Muscle of back (tissue), 11 donors: ENCODE results near the gene PINK1. TPM values are rescaled to one million over a fixed set of nuclear protein-coding genes. Genes with fewer than 3 reads are reported as not detected.

Experiments
- DNase-seq, 3 donors: peaks; one replicate each; pipeline versions ENCODE4 v3.0.0 to v3.0.0-alpha.2; 2013
- polyA plus RNA-seq, 10 donors: library from polyadenylated mRNA; unstranded; fragments of 120-200 nt; gene quantifications; one replicate each; pipeline ENCODE4 v1.2.1, GENCODE V29; 2013; ENCODE audit not compliant: insufficient read length in 10 of 10

PINK1 gene
- polyA plus RNA-seq, 10 donors = 36.7 to 45.7 (median 39.4) TPM

DNA sequence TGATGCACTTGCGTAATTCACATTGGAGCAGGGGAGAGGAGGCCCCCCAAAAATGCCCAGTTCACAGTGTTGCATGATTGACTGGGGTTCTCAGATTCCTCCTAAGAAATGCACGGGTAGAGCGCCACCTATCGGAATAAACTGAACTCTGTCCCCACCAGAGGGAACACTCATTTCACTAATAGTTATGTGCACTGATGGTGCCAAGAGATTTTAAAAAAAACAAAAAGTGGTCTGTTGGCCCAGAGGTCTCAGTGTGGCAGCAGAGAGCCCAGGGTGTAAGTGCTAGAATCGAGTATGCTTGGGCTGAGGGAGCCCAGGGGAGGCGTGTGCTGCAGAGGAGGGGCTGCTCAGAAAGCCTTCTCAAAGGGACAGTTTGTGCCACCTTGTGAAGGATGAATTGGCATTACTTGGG is 6.9 kb downstream of the PINK1 start:
- DNase-seq = peak; percentile 28 to 65 (median 62)

DNA sequence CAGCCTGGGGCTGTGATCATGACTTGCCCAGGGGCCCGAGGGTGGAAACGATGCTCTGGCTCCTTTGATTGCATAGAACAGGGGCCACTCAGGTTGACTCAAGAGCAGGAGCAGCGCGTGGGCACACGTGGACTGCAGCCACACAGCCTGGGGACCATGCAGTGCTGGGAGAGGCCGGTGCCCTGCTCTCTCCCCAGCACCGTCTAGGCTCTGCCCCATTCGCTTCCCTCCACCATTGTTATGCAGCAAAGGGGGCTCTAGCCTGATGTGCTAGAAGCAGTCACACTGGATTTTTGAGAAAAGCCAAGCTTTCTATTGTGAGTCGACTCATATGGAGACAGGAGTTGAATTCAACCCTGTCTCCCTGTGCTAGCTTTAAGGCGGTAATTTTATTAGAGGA is 8.7 kb downstream of the PINK1 start:
- no peak for DNase-seq

DNA sequence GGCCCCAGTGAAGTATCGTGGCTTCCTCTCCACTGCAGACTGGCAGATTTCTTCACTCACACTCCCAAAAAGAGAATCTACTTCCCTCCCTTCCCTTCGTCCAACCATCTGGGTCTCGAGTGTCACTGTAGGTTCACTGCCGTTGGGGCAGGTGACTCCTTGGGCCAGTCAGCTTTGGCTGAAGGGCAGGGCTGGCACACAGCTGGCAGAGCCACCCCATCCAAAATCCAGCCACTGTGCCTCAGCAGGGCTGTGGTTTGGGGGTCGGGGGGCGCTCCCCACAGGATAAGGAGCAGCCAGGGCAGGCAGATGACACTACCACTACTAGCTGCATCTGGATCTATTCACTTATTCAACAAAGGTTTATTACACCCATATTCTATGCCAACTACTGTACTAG is 9.8 kb downstream of the PINK1 start:
- DNase-seq = no peak

DNA sequence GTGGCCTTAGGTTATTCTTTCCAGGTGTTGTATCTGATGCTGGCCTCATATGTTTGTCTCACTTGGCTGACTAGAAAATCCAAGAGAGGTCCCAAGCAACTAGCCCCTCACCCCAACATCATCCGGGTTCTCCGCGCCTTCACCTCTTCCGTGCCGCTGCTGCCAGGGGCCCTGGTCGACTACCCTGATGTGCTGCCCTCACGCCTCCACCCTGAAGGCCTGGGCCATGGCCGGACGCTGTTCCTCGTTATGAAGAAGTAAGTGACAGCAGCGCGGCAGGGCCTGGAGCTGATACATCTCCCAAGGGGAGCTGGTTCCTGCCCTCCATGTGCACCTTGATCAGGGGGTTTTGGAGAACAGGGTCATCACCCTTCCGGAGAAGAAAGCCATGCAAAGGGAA is 11.2 kb downstream of the PINK1 start:
- no peak for DNase-seq

DNA sequence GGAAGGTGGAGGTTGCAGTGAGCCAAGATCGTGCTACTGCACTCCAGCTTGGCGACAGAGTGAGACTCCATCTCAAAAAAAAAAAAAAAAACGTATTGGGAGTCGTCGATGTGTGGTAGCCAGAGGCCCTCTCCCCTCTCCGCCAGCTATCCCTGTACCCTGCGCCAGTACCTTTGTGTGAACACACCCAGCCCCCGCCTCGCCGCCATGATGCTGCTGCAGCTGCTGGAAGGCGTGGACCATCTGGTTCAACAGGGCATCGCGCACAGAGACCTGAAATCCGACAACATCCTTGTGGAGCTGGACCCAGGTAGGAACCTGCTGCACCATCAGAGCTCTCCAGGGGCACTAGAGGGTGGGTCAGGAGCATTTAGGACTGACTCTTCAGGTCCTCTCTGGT is 12.2 kb downstream of the PINK1 start:
- DNase-seq = no peak

DNA sequence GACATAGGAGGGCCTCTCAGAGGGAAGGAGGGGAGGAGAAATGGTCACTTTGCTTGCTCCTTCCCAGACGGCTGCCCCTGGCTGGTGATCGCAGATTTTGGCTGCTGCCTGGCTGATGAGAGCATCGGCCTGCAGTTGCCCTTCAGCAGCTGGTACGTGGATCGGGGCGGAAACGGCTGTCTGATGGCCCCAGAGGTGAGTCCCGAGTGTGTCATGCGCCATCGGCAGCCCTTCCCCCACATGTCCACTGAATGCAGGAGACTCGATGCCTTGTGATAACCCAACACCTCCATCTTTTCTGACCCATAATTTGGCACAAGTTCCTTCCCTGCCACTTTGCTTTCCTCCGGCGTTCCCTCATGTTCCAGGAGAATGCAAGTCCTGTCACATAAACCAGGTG is 15.2 kb downstream of the PINK1 start:
- DNase-seq = no peak

DNA sequence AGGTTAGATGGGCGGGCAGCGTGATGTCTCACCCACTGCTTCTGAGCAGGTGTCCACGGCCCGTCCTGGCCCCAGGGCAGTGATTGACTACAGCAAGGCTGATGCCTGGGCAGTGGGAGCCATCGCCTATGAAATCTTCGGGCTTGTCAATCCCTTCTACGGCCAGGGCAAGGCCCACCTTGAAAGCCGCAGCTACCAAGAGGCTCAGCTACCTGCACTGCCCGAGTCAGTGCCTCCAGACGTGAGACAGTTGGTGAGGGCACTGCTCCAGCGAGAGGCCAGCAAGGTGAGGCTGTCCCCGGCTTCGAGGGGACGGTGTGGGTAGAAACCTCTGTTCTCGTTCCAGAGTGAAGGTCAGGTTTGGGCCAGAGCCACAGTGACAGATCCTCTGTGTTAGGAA is 15.7 kb downstream of the PINK1 start:
- no peak for DNase-seq

DNA sequence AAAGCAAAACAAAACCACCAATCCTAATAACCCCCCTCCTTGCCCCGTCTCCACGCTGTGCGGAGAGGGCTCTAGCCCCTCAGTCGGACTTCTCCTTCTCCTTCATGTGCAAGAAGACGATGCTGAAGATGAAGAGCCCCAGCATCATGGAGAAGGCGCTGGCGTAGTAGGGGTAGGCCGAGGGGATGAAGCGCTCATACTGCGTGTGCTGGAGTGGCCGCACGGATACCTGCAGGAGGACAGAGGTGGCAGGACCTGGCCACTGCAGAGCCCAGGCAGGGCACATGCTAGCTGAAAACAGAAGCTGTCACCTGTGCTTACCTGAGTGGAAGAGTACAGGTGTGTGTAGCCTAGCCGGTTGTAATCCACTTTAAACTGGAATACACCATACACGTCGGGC is 19.0 kb downstream of the PINK1 start:
- DNase-seq = no peak

DNA sequence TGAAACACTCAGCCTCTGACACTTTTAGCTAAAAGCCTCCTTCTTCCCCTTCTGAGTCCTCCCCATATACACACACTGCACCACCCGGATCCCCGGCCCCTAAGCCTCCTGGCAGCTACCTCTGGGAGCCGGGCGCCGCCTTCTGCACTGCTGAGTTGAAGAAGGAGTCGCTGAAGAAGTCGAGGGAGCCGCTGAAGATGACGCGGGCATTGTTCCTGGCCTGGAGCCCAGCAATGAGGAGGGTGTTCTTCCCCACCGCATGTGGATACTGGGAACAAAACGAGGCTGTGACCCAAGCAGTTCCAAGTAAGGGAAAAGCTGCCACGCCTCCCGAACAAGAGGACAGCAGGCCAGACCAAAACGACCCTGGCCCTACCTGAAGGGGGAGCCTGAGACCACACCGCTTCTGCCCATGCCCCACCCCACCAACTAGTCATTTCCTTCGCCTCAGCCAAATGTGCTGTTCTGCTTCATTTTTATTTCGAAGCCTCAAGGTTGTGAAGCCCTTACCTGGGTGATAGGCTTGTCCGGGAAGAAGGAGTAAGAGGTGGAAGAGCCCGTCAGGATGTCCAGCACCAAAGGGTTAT is 20.9 kb downstream of the PINK1 start:
- DNase-seq = no peak

DNA sequence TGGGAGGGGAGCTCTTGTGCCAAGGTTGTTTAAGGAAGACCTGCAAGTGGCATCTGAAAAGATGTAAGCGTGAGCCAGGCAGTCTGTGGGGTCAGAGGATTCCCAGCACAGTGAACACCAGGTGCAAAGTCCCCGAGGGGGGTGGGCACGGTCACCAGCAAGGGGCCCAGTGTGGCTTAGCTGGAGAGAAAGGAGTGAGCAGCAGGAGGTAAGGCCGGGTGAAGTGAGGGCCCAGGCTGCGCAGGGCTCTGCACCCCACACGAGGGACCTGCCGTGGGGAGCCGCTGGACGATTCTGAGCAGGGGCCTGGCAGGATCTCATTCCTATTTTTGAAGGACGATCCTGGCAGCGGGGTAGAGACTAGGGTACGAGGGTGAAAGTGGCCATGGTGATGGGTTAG is 23.8 kb downstream of the PINK1 start:
- DNase-seq = no peak

DNA sequence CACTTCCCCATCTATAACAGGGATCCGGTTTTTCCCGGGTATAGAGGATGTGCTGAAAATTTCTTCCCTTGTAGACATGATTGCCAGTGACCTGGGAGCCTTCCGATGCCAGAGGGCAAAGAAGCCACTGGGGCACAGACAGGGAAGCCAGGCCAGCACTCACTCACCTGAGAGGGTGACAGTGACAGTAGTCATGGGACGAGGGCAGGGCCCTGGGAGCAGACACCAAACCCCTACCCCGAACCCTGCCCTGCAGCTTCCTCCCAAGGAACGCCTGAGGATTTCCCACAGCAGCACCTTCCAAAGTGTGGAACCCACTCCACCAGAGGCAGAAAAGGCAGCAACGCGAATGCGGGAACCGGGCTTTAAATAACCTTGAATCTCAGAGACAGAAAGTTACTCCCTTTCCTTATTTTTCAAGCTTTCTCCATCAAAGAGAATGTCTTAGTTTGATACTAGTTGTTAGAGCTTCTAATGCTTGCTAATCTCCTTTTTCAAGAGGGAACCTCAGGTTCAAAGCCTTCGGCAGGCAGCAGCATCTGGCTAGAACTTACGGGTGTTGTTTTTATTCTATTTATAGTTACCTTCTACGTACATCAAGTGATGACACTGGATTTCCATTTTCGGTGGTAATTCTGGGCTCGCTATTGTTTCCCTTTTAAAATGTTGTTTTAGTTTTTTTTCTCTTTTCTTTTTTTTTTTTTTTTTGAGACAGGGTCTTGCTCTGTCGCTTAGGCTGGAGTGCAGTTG is 25.1 kb downstream of the PINK1 start:
- DNase-seq = no peak

DNA sequence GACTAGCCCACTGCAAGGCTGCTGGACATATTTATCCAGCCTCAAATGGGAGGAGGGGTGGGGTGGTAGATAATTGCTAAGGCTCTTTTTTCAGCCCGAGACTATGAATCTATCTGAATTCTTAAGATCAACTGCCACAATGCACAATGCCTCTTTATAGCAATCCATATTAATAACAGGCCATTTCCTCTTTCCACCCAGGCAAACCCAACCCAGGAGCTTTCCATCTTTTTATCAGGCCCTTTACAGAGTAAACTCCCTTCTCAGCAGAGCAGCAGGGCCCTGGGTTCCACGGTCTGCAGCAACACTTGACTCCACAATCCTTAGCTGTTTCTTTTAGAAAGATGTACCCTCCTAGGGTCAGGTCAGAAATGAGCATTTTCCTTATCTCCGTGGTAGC is 27.1 kb downstream of the PINK1 start:
- no peak for DNase-seq

DNA sequence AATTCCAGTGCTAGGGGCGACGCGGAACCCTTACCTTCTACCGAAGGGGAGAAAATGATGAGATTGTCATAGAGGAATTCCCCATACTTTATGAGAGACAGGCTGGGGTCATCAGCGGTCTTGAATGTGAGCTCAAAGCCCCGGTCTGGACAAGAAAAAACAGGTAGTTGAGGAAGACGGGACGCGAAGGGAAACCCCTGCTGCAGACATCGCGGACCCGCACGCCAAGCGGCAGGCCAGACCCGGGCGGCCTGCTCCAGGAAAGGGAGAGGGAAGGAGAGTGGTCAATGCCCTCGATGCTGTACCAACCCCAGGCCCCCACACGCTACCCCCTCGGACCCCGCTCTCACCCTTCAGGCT is 27.6 kb downstream of the PINK1 start:
- no peak for DNase-seq

DNA sequence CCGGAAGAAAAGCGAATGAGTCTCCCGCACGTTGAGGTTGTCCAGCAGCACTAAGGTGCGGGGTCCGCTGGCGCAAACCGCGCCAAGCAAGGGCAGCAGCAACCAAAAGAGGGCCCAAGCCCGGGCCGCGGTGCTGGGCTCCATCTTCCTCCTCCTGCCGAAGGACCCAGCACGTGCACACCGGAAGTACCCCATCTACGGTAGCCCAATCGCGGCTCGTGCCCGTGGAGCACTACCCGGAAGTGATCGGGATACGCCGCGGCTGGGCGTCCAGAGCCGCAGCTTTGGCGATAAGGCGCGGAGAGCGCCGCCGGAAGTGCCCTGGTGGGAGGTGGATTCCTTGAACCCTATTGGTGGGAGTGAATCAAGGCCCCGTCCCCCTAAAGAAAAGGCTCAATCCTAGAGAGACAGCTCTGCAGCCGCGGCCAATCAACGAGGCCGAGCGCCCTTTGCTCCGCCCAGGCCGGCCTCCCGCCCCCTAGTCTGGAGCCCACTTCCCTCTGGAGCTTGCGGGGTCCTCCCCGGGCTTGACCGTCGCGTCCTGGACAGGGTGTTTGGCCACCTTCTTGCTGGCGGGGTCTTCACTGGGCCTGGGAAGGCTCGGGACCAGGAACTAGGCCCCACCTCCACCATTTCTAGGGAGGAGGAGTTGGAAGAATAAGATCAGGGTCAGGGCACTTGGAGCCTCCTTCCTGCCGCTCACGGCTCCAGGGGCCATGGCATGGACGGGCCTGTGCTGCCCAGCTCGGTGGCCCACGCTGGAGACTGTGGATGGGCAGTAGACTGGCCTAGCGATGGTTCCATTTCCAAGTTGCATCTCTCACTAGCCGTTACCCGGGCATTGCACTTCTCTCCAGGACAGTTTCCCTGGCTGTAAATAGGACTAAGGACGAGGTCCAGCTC is 28.2 kb downstream of the PINK1 start, which contains the start of gene DDOST:
Gene DDOST, minus strand, starts transcription at position 163 of the 903 bp plus-strand sequence. Its CDS starts 19 bp downstream, at position 144.
- peak; percentile 98 for DNase-seq

DNA sequence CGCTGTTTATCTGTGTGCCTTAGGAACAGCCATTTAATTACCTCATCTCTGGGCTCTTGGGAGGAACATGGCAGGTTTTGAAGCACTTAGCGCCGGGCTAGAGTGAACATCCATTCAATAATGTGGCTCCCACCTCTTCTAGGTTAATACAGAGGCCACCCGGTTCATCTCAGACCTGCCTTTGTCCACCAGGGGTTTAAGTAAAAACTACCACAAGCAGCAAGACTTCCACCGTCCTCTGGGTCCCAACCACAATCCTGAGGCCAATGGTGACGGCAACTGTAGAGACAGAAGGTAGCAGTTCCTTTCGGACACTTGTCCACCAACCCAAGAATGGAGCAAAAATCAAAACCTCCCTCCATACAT is 28.8 kb downstream of the PINK1 start:
- no peak for DNase-seq

DNA sequence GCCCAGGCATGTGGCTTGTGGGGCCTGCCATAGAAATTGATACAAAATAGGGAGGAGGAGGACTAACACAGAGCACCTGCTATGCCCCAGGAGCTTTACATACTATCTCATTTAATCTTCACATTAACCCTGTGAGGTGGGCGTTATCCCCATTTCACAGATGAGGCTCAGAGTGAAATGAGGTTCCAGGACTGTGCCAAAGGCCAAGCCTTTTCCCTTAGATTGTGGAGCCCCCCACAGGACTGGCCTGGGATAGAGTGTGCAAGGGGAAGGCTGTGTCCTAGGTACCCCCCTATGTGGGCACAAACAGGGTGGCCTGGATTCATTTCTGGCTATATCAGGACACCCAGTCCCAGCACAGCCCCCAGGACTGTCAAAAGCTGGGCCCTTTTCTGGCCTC is 30.1 kb downstream of the PINK1 start:
- no peak for DNase-seq

DNA sequence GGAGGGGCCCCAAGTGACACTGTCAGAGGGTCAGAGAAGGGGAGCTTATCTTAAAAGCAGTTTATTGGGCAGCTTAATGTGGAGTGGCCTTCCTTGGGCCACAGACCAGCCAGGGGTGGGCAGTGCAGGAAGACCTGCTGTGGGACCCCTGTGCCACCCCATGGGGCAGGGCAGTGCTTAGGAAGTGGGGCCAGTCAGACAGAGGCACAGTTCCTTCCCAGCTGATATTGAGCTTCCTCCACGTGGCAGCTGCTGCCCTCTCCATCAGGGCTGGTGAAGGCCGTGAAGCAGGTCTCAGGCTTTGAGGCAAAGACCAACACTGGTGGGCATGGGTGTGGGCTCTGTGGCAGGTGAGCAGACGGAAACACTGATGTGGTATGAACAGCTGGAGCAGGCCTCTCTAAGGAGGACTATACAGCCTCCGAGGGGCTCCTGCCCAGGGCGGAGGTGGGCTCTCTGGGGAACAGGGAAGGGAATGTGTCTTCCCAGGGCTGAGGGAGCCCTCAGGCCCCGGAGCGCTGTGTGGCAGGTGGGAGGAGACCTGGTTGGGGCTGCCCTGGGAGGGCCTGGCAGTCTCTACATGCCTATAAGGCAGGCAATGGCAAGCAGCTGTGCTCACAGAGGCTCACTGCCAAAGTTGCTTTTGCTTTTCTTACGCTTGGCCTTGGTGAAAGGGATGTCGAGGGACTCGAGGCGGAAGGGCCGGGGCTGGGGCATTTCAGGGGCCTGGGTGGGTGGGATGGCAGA is 30.9 kb downstream of the PINK1 start:
- no peak for DNase-seq

DNA sequence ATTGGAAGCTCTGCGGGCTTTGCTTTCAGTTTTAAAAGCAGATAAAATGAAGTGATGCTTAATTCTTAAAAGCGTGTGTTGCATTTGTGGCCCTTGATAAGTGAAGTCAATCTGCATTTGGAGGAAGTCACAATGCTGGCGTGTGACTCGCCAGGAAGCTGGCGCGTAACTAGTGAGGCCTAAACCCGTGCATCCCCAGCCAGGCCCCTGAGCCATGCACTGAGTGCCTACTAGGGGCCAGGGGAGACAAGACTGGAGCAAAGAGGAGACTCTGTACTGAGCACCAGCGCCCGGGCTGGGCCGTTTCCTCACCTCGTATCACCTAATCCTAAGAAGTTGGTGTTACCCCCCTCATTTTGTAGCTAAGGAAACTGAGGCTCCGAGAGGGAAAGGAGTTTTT is 32.5 kb downstream of the PINK1 start:
- DNase-seq = no peak

DNA sequence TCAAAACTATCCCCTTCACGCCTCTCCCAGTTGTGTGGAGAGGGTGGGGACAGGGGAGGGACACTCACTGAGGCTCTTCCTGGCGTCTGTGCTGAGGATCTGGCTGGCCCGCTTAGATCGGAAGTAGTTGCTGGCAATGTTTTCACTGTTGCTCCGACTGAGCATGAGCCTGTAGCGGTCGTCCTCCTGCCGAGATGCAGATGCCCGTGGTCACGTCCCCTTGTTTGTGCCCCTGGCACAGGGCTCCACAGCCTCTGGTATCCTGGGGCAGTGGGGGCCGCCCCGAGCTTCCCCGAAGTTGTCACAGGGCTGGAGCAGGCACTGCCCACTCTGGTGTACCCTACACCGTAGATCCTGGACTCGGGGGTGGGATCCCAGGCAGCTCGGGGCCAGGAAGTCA is 32.9 kb downstream of the PINK1 start:
- no peak for DNase-seq

DNA sequence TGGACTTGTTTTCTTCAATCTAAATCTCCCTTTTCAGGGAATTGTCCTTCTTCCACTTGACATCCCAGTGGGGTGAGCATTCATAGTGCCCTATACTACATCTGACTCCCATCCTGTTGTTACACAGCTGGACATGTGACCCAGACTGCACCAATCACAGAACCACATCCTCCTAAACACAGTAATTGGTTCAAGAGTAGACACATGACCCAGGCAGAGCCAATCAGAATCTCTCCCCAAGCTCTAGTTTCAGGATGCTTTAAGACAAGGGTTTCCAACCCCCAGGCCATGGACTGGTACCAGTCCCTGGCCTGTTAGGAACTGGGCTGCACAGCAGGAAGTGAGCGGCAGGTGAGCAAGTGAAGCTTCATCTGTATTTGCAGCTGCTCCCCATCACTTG is 33.5 kb downstream of the PINK1 start:
- no peak for DNase-seq

DNA sequence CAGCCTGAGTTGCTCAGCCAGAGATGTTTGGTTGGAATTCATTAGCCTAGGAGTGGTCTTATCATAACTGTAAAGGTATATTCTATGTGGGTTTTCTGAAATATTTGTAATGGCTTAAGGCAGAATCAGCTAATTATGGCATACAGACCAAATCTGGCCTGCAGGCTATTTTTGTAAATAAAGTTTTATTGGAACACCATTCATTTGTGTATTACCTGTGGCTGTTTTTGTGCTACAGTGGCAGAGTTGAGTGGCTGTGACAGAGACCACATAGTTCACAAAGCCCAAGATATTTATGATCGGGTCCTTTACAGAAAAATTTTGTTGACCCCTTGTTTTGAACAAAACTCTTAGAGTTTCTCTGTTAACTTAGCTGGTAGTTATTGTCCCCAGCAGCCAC is 35.3 kb downstream of the PINK1 start:
- DNase-seq = no peak

DNA sequence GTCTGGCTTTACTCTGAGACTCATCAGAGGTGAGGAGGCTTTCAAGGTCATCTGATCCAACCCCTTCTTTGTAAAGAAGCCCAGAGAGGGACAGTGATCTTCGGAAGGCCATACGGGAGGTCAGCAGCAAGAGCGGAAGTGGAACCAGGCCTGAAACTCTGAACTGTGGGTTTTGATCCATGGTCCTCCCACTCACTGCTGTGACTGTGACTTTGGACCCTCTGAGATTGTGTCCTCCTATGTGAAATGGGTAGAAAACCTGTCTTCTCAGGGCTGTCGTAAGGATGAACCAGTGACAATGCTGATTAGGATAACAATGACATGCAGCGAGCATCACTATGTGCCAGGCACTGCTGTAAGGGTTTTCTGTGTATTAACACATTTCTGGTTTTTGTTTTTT is 37.7 kb downstream of the PINK1 start:
- no peak for DNase-seq
